ENCODE data around the gene SLC38A1. TPM values are rescaled to one million over a fixed set of nuclear protein-coding genes. Genes with fewer than 3 reads are reported as not detected.

The SLC38A1 gene
- total and polyA plus RNA-seq, 2 experiments from 2014 or later = 114 to 234 TPM

- no peaks in the 10 kb centered on the region for H3K9me2 ChIP-seq (ENCODE audit: insufficient read depth)
- Mint-ChIP-seq H3K9me3 (peaks cover 6% of the 10 kb centered on the region), H3K36me3 (ENCODE audit: low read depth) (peaks cover 4% of the 10 kb centered on the region), H3K27me3 (ENCODE audit: insufficient read depth, low read depth, poor library complexity) (peaks cover 4% of the 10 kb centered on the region), H3K4me3 (no peak overlapping the region), H3K27ac (no peak overlapping the region), H3K4me1 (peaks cover 37% of the 10 kb centered on the region)
- H3F3A ChIP-seq (replicated peaks; ENCODE audit: low read depth) = no peaks in the 10 kb centered on the region
- no peaks in the 10 kb centered on the region for H3K27me3 ChIP-seq (ENCODE audit: insufficient read depth)
- no peak overlapping the region for H2AFZ ChIP-seq
- no peak for TF ChIP-seq STAT1 (IDR thresholded peaks at IDR 0.05; ENCODE audit: unreplicated experiment)
- TF ChIP-seq ZNF331 (CRISPR knock-in tag; IDR thresholded peaks at IDR 0.05; ENCODE audit: low read depth) = no peak
- no peak for TF ChIP-seq ZNF114 (CRISPR knock-in tag; IDR thresholded peaks at IDR 0.05)
- TF ChIP-seq JUNB (IDR thresholded peaks at IDR 0.05; ENCODE audit: unreplicated experiment) = no peak
- no peak overlapping the region for H3K4me3 ChIP-seq
- H3K79me2 ChIP-seq (replicated peaks; ENCODE audit: insufficient read depth) = no peaks in the 10 kb centered on the region
- no peaks in the 10 kb centered on the region for H3K36me3 ChIP-seq (ENCODE audit: insufficient read depth)
- DNase-seq (ENCODE audit: low spot score) = no peak
- no peak overlapping the region for H3K27ac ChIP-seq (ENCODE audit: low read depth)
- ATAC-seq = no peak
- no peak overlapping the region for H3K4me2 ChIP-seq
- no peaks in the 10 kb centered on the region for H4K20me1 ChIP-seq (replicated peaks; ENCODE audit: insufficient read depth)
- peaks cover 23% of the 10 kb centered on the region for H3K4me1 ChIP-seq (ENCODE audit: insufficient read depth)
These were observed 31.0 kb upstream of the SLC38A1 start for GRCh38 chr12:46299851-46300250.

- no peak overlapping the region for H3K27ac Mint-ChIP-seq
- H3K4me1 Mint-ChIP-seq = peaks cover 22% of the 10 kb centered on the region
- Histone ChIP-seq H3K4me2 (no peak overlapping the region), H3K27me3 (ENCODE audit: insufficient read depth) (no peaks in the 10 kb centered on the region), H3K36me3 (ENCODE audit: insufficient read depth) (no peaks in the 10 kb centered on the region), H3K9me2 (ENCODE audit: insufficient read depth) (no peaks in the 10 kb centered on the region), H3F3A (replicated peaks; ENCODE audit: low read depth) (no peaks in the 10 kb centered on the region), H3K79me2 (replicated peaks; ENCODE audit: insufficient read depth) (no peaks in the 10 kb centered on the region), H2AFZ (no peak overlapping the region), H3K4me1 (ENCODE audit: insufficient read depth) (peaks cover 10% of the 10 kb centered on the region), H3K27ac (ENCODE audit: low read depth) (no peak overlapping the region), H4K20me1 (replicated peaks; ENCODE audit: insufficient read depth) (no peaks in the 10 kb centered on the region), H3K4me3 (no peak overlapping the region)
- no peak overlapping the region for H3K4me3 Mint-ChIP-seq
- no peak for DNase-seq (ENCODE audit: low spot score)
- peaks cover 2% of the 10 kb centered on the region; the same call in 2 of the 3 replicates for H3K36me3 Mint-ChIP-seq (ENCODE audit: low read depth)
- H3K9me3 Mint-ChIP-seq = peaks cover 4% of the 10 kb centered on the region; the same call in 2 of the 3 replicates
- TF ChIP-seq EZH2 (IDR thresholded peaks at IDR 0.05; ENCODE audit: low read depth, unreplicated experiment) = no peak
- TF ChIP-seq ZNF114 (CRISPR knock-in tag; IDR thresholded peaks at IDR 0.05) = no peak
- TF ChIP-seq CTCF (conservative IDR thresholded peaks at IDR 0.05; ENCODE audit: low read depth in 2 of 2) = no peak
- TF ChIP-seq ETS1 (IDR thresholded peaks at IDR 0.05) = no peak
- no peak for TF ChIP-seq JUNB (IDR thresholded peaks at IDR 0.05; ENCODE audit: unreplicated experiment)
- no peak for TF ChIP-seq ZNF462 (CRISPR knock-in tag; IDR thresholded peaks at IDR 0.05)
- TF ChIP-seq POLR2AphosphoS5 (IDR thresholded peaks at IDR 0.05; ENCODE audit: low read depth) = no peak
- ATAC-seq = no peak
- H3K27me3 Mint-ChIP-seq (ENCODE audit: insufficient read depth, low read depth, poor library complexity) = no peaks in the 10 kb centered on the region
These were observed 29.4 kb upstream of the SLC38A1 start for GRCh38 chr12:46298261-46298660.

All from GM23338 (cell line).